ENCODE measurements around the gene TYK2.

DNA sequence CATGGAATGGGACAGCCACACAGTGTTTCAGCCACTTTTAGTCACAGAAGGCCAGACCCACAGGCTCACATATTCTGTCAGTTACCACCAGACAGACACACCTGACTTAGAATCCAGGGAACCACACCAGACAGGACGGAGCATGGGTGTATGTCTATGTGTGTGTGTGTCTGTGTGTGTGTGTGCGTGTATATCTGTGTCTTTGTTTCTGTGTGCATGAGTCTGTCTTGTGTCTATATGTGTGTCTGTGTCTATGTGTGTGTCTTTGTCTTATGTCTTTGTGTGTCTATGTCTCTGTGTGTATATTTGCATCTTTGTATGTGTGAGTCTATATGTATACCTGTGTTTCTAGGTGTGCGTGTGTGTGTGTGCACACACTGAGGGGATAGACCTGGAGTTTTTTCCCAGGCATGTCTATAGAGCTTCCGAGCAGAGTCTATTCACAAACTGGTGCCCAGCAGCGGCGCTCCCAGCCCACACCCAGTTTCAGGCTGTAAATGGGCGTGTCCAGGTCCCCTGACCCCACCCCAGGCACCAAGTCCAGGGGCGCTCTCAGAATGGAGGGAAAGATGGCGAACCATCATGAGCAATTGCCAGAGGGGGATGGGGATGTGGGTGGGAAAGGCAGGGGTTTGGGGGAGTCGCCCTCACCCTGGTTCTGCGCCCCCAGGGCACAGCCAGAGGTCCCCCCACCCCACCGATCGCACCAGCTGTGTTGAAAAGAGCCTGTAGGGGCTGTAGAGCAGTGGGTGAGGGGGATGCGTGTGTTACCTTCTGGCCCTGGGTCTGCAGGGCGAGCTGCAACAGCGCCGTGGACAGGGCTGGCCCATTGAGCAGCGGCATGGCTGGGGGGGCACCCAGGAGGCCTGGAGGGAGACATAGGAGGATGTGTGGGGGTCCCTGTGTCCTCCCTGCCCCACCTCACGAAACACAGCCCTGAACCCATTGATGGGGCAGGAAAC, 58.2 kb downstream of the TYK2 start:
- TF ChIP-seq CTCF (IDR thresholded peaks at IDR 0.05) (no peak), POLR2A (IDR thresholded peaks at IDR 0.05) (no peak)
